Activated naive CD4-positive, alpha-beta T cell (primary cell): Measurements from ENCODE around the gene NUCKS1.
A peak's percentile ranks its signal among the peaks of the same experiment; 100 is the strongest.
"Not testable (repeated sequence)": the region's sequence is repeated elsewhere in the genome, so short reads cannot be mapped to it uniquely, and the experiment has no call there.

Source experiments
- DNase-seq, 4 experiments: peaks; one replicate each; lab custom pipeline; 2025; lab: John Stamatoyannopoulos, UW

Gene NUCKS1

DNA sequence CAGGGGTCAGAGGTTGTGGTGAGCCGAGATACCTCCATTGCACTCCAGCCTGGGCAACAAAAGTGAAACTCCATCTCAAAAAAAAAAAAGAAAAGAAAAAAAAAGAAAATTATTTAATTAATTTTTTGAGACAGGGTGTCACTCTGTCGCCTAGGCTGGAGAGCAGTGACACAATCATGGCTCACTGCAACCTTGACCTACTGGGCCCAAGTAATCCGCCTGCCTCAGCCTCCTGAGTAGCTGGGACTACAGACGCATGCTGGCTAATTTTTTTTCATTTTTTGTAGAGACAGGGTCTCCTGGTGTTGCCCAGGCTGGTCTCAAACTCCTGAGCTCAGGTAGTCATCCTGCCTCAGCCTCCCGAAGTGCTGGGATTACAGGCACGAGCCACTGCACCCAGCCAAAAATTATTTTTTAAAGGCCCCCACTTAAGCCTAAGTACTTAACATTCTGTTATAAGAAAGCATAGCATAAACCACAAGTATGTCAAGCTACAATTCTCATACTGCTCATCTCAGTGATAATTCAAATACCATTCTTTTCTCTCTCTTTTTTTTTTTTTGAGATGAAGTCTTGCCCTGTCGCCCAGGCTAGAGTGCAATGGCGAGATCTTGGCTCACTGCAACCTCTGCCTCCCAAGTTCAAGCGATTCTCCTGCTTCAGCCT is 19.9 kb downstream of the NUCKS1 start:
- DNase-seq = no peak

DNA sequence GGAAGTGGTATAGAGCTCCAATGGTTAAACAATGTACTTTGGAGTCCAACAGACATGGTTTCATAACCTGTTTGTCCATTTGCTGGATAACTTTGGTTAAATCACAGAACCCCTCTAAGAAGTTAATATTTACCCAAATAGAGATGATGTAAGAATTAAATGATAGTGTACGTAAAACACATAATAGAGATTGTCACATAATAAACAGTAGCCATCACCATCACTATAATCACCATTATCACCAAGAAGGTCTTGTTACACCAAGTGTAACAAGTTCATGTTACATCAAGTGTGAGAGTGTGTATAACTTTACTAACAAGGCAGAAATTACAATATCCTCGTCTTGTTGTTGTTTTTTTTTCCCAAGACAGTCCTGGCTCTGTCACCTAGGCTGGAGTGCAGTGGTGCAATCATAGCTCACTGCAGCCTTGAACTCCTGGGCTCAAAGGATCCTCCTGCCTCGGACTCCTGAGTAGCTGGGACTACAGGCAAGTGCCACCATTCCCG is 23.3 kb downstream of the NUCKS1 start:
- no peak for DNase-seq

DNA sequence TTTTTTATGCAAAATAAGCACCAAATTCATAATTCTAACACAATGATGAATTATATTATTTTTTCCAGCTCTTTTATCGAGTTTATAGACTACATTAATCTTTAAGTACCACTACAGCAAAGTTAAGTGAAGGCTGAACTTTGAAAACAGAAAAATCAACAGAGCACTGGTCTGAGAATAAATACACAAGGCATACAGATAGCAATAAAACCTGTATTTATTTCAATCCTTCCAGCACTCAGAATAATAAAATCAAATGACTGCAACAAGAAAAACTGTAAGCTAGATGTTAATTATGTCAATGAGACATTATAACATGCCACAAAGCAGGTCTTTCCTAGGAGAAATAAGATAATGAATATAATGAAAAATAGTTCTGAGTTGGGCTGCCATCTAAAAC is 24.5 kb downstream of the NUCKS1 start:
- no peak for DNase-seq

DNA sequence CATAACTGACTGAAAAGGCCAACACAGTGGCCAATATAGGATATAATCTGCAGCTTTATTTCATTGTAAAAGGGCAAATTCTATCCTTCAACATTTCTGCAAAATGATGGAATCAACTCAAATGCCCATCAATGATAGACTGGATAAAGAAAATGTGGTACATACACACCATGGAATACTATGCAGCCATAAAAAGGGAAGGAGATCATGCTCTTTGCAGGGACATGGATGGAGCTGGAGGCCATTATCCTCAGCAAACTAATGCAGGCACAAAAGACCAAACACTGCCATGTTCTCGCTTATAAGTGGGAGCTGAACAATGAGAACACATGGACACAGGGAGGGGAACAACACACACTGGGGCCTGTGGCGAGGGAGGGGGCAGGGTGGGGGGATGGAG is 29.2 kb downstream of the NUCKS1 start:
- DNase-seq = not testable (repeated sequence)

DNA sequence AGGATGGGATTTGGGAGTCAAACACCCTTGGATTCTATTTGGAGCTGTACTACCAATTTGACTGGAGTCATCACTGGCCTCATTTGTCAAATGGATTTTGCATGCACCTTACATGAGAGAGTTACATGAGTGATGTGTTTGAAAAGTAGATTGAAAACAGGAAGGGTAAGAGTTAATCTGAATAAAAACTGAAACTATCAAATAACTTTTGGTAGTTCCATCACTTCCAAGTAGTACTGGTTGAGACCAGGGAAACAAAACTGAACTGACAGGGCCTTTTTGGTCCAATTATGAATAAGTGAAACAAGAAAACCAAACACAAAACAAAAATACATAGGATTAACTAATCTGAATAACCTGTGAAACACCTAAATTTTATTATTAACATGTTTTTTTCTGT is 30.2 kb downstream of the NUCKS1 start:
- DNase-seq = no peak

DNA sequence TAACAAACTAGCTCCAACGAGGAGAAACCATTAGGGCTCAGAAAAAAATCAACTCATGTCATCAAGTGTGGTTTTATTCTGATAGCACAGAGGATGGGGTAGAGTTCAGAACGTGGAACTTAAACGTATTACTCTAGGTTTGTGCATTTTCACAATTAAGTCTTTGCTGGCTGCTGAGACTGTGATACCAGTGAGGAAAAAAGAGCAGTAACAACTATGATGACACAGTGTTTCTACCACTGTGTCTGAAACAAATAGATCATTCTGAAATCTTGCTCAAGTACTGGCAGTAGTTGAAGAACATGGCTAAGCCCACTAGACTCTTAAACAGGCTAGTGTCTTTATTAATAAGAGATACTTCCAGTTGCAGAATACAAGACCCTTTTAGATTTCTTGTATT is 31.0 kb downstream of the NUCKS1 start:
- no peak for DNase-seq

DNA sequence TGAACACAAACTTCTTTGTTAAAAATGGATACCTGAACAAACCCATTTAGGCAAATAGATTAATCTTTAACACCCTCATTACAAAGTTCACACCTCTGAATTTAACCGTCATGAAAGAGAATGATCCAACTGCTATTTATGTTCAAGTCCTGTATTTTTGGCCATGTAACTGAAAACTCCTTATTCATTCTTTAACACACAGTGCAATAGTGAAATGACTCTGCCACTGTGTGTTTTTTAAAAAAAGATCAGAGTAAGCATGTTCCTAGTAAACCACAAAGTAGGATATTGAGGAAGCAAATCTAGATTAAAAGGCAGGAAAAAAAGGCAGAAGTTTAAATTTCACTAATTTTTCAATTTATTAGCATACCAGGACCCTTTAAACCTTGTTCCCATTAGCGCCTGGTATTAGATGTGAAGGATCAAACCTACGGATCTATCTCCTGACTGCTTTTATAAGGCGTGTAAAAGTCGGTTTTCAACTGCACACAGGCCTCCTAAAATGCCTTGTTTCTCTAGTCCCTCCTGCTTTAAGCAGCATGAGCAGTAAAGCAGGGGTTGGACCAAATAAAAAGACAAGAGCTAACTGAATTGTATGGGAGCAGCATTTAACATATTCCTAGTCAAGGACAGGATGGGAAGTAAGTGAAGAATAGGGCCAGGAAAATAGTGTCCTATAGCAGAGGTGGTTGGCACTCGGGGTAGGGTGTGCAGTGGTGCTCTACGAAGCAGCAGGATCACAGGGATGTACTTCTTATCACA is 33.4 kb downstream of the NUCKS1 start:
- DNase-seq = no peak

DNA sequence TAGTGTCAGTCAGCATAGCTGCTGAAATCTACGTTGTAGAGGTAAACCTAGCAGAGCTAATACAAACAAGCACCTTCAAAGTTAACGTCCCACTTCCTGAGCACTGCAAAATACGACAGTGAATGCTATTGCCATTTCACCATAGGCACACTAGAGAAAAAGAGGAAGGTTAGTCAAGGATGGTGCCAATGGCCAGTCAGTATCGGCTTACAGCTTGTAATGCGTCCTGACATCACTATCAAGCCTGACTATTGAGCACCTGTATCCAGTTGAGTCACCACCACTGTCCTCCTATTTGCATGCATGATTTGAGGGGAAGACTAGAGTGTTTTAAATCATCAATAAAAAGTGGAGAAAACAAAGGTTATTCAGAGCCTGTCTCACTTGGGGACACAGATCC is 34.4 kb downstream of the NUCKS1 start:
- no peak for DNase-seq

DNA sequence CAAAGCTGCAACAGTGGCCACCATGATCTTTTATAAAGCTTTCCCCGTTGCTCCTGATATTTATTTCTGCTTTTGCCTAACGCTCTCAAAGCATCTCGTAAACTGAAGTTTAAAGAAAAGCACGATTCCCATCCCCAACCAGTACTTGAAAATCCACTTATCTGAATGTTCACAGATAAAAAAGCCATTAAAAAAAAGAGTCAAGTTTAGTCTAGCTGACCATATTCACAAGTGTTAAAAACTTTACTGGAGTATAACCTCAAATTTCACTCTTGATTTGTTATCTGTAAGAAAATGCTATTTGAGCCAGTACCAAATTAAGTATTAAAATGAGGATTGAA is 35.1 kb downstream of the NUCKS1 start:
- DNase-seq = no peak

DNA sequence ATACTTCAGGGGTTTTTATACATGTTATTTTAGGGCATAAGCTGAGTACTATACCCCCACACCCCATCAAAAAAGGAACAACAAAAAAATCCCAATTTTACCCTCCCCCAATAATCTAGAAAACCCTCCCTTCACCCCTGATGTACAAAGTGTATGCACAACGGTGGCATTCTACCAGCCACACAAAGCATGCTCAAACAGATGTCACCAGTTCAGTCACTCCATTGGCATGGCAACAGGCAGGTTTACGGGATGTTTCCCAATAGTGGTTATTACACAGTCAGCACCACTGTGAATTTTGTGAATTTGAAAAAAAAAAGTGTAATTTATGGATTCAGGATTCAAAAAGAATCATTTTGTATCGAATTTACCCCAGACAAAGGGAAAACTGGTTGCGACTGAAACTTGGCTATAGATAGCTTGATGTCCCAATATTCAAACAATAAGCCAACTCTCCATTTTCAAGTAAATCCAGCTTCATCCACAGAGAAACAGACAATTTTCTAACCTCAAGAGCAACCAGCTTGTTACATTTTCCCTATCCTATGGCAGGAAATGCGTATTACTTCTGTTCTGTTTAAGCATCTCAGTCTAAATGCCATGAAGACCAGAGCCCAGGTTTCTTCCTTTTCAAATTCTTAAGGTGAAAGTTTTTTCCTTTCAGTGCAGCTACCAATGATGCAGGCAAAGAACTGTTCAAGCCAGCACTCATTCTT is 35.6 kb downstream of the NUCKS1 start:
- DNase-seq = no peak

DNA sequence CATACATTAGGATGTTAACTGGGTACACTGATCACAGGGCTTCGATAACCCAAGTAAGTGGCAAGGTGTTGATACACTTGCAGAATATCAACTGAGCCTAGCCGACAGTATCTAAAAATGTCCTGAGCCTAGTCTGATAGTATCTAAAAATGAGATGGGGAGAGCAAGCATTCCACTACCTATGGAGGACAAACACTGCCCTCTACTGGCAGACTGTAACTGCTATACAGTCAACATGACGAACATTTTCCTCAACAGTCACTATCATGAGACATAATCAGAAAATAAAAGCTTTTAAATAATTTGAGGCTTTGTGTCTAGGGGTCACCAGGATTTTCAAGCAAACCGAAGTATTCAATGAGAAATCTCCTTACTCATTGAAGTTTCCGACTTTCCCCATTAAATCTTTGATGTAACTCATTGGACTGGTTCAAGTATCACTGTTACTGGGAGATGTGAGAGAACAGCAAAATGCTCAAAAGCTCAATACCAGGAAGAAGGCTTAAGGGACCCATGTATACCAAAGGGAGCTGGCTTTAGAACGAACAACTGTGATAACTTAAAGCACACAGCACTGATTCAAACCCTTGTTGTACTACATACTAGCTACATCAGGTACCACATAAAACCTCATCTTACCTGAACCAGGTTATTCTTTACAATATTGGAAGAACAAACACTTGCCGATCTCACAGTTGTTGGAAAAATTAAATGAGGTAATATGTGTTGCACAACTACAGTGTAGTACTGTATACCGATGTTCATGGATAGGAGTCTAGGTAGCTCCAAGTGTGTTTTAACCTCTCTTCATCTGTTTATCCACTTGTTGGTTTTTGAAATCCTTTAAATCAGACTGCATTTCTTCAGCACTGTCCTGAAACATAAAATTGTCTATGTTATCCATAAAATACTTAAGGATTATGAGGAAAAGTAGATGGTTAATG is 38.6 kb downstream of the NUCKS1 start:
- peak in 2 of 4 experiments; percentile 6 to 7 for DNase-seq

DNA sequence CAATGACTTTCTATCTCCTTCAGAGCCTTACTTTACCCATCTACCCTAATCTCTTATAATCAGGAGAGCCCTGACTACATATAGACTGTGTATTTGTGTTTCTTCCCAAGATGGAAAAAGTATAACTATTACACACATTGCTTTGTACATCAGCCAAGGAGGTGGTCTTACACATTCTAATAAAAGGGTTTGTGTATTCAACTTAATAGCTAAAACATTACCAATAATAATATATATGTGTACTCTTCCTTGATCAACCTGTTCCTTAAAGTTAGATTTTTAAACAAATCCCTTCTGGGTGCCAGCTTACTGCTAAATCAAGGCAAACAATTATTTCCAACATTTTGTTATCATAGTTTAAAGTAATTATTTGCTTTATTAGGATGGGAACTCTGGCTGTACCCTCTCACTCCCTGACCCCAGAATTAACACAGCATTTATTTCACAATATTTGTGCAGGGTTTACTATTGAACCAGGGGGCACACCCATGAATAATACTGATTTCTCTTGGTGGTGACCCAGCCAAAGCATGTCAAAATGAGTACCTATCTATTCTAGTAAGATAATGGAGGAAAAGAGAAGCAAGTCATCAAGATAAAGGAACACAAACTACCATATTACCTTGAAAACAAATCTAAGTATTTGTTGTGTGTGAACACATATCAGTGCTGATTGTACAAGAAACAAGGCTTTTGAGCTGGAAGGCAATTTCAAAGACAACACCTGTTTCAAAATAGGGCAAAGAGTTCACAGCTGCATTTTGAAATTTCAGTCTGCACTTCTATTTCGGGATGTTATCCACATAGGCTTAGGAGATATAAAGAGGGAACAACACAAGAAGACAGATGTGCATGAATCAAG is 39.5 kb downstream of the NUCKS1 start:
- DNase-seq = no peak

DNA sequence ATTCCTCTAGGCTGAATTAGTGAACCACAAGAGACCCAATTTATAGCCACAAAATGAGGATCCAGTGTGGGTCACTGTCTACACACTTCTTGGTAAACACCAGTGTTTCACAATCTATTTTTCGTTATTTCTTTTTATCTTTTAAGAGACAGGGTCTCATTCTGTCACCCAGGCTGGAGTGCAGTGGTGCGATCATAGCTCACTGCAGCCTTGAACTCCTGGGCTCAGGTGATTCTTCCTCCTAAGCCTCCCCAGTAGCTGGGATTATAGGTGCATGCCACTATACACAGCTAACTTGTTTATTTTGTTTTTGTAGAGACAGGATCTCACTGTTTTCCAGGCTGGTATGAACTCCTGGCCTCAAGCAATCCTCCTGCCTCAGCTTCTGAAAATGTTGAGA is 40.3 kb downstream of the NUCKS1 start:
- DNase-seq = no peak

DNA sequence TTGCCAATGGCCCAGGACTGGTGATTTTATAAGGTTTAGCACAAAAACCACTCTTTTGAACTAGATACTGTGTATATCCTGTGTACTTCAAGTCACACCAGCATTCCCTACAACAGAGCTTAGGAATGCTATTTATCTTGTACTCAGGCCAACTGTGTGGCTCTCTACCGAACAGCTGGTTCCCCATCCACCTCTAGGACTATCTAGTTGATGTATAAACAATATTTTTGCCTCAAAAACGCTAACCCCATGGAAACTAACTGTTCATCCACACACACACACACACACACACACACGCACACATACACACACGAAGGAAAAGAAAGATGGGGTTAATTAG is 41.0 kb downstream of the NUCKS1 start:
- no peak for DNase-seq

DNA sequence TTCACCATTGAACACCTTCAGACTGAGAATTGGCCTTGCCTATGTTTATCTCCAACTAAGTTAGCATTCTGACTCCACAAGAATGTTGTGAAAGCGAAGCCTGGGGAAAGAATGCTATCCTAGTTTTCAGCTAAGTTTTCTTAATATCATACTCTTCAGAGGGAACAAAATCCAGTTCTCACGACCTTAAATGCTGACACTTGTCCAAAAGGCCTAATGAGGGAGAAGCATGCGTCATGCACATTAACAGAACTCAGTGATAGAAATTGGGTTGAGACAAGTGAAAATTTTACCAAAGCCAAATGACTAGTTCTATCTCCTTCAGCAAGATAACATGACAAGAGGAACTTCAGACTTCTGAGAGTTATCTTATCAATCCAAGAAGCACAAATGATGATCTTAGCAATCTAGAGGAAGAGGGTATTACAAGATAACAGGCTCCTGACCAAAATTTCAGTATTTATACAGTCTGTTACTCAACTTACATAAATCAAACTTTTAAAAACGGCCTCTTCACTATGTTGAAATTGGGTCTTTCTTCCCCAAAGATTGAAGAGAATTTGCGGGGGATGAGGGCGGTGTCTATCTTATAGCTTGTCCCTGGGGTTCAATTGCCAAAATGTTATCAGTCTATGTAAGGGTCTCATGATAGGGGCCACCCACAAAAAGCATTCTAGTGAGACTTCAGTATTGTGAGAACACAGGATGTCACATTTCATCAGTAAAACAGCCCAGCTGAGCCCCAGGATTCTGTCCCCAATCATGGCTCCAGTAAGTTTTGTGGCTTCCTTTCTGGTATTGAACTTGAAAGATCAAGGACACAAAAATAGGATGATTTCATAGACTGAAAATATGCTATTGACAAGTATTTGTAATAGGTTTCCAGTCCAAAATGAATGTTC is 43.1 kb downstream of the NUCKS1 start:
- DNase-seq = no peak

DNA sequence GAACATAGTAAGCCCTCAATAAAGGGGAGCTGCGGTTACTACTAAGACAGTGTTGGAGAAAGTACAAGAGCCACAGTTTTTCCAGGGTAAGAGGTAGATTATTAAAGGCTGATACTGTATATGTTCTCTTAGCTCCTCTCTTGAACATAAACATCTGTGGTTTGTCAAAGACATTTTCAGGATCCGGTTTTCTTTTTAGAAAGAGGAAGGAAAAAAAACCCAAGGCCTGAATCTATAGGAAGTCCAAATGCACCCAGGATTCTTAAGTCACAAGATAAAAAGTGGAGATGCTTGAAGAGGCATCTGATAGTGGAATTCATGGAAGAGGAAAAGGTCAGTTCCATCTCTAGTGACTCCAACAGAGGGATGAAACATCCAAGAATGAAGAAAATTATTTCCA is 45.1 kb downstream of the NUCKS1 start:
- DNase-seq = no peak

DNA sequence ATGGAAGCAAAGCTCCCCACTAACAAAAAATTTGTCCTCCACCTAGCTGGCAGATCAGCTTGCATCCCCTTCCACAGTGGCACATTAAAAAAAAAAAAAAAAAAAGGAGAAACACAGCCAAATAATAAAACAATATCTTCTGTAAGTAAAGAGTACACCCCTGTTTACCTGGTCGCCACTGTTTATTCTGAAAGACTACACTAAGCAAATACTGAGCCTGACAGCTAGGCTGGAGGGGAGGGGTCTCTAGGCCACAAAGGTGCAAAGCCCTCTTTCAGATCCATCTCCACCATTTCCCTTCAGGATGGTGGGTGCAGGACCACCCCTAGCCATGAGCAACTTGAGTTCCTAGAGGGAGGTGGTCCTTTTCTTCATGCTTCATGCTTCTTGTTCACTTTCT is 46.9 kb downstream of the NUCKS1 start:
- no peak for DNase-seq

DNA sequence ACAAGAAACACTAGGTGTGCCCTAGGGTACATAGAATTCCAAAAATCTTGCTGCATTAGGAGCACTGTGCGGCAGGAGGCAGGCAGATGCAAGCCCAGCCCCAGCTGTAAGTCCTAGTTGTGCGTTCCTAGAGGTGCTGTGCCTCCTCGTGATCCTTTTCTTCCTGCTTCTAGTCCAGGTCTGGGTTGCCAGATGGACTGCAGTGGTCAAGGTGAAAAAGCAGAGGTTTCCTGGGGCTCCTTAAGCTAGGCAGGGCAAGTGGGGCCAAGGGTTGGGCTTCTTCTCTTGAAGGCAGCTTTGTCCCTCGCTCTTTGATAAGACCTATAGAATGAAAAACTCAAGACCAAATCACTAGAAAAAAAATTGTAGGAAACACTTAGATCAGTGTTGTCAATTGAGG is 48.1 kb downstream of the NUCKS1 start:
- DNase-seq = no peak

DNA sequence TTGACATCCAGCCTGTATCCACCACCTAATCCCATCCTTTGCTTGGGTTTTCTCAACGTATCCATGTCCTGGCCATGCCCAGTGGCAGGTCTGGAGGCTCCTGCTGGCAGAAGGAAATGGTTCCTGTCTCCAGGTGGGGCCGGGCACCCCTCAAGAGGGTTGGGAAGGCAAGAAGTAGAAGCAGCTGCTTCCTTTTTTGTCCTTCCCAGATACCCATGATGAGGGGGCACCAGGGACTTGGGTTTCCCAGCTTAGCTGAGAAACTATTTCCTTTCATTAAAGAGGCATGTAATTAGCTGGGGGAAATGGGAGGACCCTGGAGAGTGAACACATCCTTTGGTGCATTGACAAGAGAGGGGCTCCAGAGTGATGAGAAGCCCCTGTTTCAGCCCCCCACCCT is 48.6 kb downstream of the NUCKS1 start:
- no peak for DNase-seq

DNA sequence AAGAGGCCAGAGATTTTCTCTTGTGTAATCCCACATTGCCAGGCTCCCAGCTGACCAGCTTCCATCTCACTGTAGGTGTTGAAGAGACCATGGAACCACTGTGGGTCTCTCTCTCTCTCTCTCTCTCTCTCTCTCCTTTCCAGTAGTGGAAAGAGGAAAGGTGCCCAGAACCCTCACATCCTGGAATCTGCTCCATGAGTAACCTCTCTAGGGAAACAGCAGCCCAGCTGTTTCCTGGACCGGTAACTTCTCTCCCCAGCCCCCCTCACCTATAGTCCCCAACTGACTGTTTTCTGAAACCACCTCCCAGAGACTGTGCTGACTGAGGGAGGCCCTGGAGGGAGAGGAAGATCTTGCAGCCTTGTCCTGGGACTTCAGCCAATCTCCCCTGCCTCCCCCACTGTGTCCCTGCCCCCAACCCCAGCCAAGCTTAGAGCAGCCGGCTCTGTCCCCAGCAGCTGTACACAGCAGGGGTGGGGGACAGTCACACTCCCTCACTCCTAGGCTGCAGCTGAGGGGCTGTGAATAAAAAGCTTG is 49.0 kb downstream of the NUCKS1 start:
- no peak for DNase-seq
